HCT116 (cell line): ENCODE data around the gene RBP5. TPM values are rescaled to one million over a fixed set of nuclear protein-coding genes. Genes with fewer than 3 reads are reported as not detected.

Source experiments
- ATAC-seq: fragments of 200-7000 bp; cut with Tn5 transposase; 2 replicates; pipeline ENCODE4 v1.9.1; 2020; ENCODE audit warnings: mild to moderate bottlenecking, moderate library complexity
- BruUV-seq: library from RNA; stranded (reverse); fragments of 400-500 nt; replicated peaks from 2 replicates; lab custom pipeline; 2021; lab: Mats Ljungman, UMichigan
- CTCF ChIA-PET: fragments of 300-600 bp; sonication (Branson Sonifier 250); formaldehyde crosslinking; loops from one replicate; lab custom pipeline; 2021; ENCODE audit warnings: antibody characterized with exemption; lab: Charles Lee
- POLR2A ChIA-PET: fragments of 300-600, 350-600 bp; sonication (Branson Sonifier 250); formaldehyde crosslinking; loops from one replicate; lab custom pipeline; 2021; ENCODE audit warnings: antibody characterized with exemption; lab: Charles Lee
- RAD21 ChIA-PET, 2 experiments: fragments of 300-600 bp; sonication (Branson Sonifier 250); formaldehyde crosslinking; loops; one replicate each; lab custom pipeline; 2023; ENCODE audit warnings: low total read pairs in 2 of 2; ENCODE audit not compliant: uncharacterized antibody in 2 of 2, unreplicated experiment in 2 of 2, low non-redundant PET in 1 of 2; lab: Charles Lee
- DNase-seq: peaks from one replicate; pipeline ENCODE4 v3.0.0-alpha.2; 2010; ENCODE audit warnings: low read depth, low spot score
- H2AFZ ChIP-seq: fragments of 200-600 bp; shearing (Covaris generic), sonication (generic); 2 replicates; pipeline ENCODE4 v1.6.1; 2017; ENCODE audit warnings: low read depth, mixed run types, mixed read lengths, antibody characterized with exemption, low read length; ENCODE audit not compliant: poor library complexity, severe bottlenecking
- H3K27ac ChIP-seq: 2 replicates; pipeline ENCODE4 v1.5.1; 2012; ENCODE audit warnings: low read depth, low read length
- H3K27me3 ChIP-seq: fragments of 200-600 bp; sonication (generic); 2 replicates; pipeline ENCODE4 v1.6.1; 2016; ENCODE audit warnings: mixed run types, low read length, mixed read lengths; ENCODE audit not compliant: insufficient read depth
- H3K36me3 ChIP-seq, 2 experiments: fragments of 200-500 bp in 1 of 2; fragments of 200-600 bp in 1 of 2; sonication (Bioruptor generic) in 1 of 2; sonication (generic) in 1 of 2; 2 replicates each; pipeline versions ENCODE4 v1.5.1 to v1.6.1; 2014 to 2016; ENCODE audit warnings: low read length in 2 of 2, inconsistent platforms in 1 of 2, mixed read lengths in 1 of 2, mixed run types in 1 of 2; ENCODE audit not compliant: insufficient read depth in 2 of 2, control insufficient read depth in 1 of 2
- H3K4me1 ChIP-seq, 2 experiments: fragments of 200-600 bp in 1 of 2; sonication (generic) in 1 of 2; 2 replicates each; pipeline versions ENCODE4 v1.5.1 to v1.6.1; 2012 to 2017; ENCODE audit warnings: low read length in 2 of 2, inconsistent platforms in 1 of 2, mild to moderate bottlenecking in 1 of 2, mixed read lengths in 1 of 2, mixed run types in 1 of 2, moderate library complexity in 1 of 2; ENCODE audit not compliant: insufficient read depth in 2 of 2, control insufficient read depth in 1 of 2
- H3K4me2 ChIP-seq: fragments of 200-600 bp; sonication (generic); 2 replicates; pipeline ENCODE4 v1.6.1; 2017; ENCODE audit warnings: mixed run types, low read length, mixed read lengths
- H3K4me3 ChIP-seq, 2 experiments: fragments of 200-600 bp in 1 of 2; sonication (generic) in 1 of 2; replicated peaks in 1 of 2; 2 replicates each; pipeline ENCODE4 v1.5.1; 2011 to 2016; ENCODE audit warnings: low read length in 2 of 2, control low read depth in 1 of 2, low read depth in 1 of 2, mild to moderate bottlenecking in 1 of 2, mixed read lengths in 1 of 2, mixed run types in 1 of 2
- H3K79me2 ChIP-seq: fragments of 200-600 bp; sonication (generic); 2 replicates; pipeline ENCODE4 v1.6.1; 2017; ENCODE audit warnings: mild to moderate bottlenecking, mixed run types, low read length, moderate library complexity, mixed read lengths; ENCODE audit not compliant: insufficient read depth
- H3K9ac ChIP-seq: fragments of 200-600 bp; sonication (generic); 2 replicates; pipeline ENCODE4 v1.6.1; 2016; ENCODE audit warnings: low read length, mixed read lengths
- H3K9me2 ChIP-seq: fragments of 200-600 bp; sonication (generic), shearing (Covaris generic); 2 replicates; pipeline ENCODE4 v1.6.1; 2017; ENCODE audit warnings: mixed run types, mild to moderate bottlenecking, moderate library complexity; ENCODE audit not compliant: insufficient read depth
- H3K9me3 ChIP-seq, 2 experiments: fragments of 200-500 bp in 1 of 2; fragments of 200-600 bp in 1 of 2; sonication (Bioruptor generic) in 1 of 2; sonication (generic) in 1 of 2; 2 replicates each; pipeline ENCODE4 v1.6.1; 2014 to 2017; ENCODE audit warnings: low read length in 2 of 2, mixed read lengths in 2 of 2, inconsistent platforms in 1 of 2, low read depth in 1 of 2, mild to moderate bottlenecking in 1 of 2, mixed run types in 1 of 2, moderate library complexity in 1 of 2; ENCODE audit not compliant: control insufficient read depth in 1 of 2, insufficient read depth in 1 of 2
- H4K20me1 ChIP-seq: fragments of 200-600 bp; sonication (generic), shearing (Covaris generic); 2 replicates; pipeline ENCODE4 v1.6.1; 2017; ENCODE audit warnings: mixed run types, mild to moderate bottlenecking, moderate library complexity; ENCODE audit not compliant: insufficient read depth
- FOSL1 ChIP-seq: IDR thresholded peaks from 2 replicates; pipeline ENCODE4 v1.6.1; 2012; ENCODE audit warnings: low read depth
- intact Hi-C: fragments of 100-400 bp; cut with micrococcal nuclease; formaldehyde crosslinking; loops from 2 replicates; pipeline ENCODE4 v1.10.0; 2022
- total RNA-seq: library from RNA; stranded (reverse); gene quantifications from one replicate; pipeline ENCODE4 v1.2.1, GENCODE V29; 2021; ENCODE audit not compliant: unreplicated experiment
- TF ChIP-seq, protein P1 (sequence below): IDR thresholded peaks from 2 replicates; pipeline ENCODE4 v1.6.1; 2012; ENCODE audit warnings: low read depth
- TF ChIP-seq, protein P2 (sequence below), 3 experiments: fragments of 200-600 bp in 1 of 3; sonication (generic) in 1 of 3; IDR thresholded peaks in 2 of 3; conservative IDR thresholded peaks in 1 of 3; 2 replicates each; pipeline ENCODE4 v1.5.1; 2012 to 2017; ENCODE audit warnings: low read depth in 2 of 3, low read length in 2 of 3, antibody characterized with exemption in 1 of 3, borderline replicate concordance in 1 of 3, control low read depth in 1 of 3, mild to moderate bottlenecking in 1 of 3, mixed read lengths in 1 of 3, mixed run types in 1 of 3, moderate library complexity in 1 of 3; ENCODE audit not compliant: insufficient read depth in 1 of 3

Gene RBP5
- total RNA-seq, 1 experiment from 2014 or later: 0.22 TPM

DNA sequence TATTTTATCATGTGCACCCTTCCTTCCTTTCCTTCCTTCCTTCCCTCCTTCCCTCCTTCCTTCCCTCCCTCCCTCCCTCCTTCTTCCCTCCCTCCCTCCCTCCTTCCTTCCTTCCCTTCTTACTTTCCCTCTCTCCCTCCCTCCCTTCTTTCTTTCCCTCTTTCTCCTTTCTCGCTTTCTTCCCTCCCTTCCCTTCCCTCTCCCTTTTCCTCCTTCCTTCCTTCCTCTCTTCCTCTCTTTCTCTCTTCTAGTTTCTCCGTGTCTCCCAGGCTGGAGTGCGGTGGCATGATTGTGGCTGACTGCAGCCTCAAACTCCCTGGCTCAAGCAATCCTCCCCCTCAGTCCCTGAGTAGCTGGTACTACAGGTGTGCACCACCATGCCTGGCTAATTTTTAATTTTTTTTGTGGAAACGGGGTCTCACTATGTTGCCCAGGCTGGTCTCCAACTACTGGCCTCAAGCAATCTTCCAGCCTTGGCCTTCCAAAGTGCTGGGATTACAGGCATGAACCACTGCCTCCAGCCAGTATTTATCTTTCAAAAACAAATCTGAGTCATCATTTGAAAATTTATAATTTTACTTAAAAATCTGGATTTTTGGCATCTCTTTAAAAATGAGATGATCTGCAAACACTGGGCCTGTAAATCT lies 27.5 kb downstream of the RBP5 start (continued):
- TF ChIP-seq, protein P1, sequence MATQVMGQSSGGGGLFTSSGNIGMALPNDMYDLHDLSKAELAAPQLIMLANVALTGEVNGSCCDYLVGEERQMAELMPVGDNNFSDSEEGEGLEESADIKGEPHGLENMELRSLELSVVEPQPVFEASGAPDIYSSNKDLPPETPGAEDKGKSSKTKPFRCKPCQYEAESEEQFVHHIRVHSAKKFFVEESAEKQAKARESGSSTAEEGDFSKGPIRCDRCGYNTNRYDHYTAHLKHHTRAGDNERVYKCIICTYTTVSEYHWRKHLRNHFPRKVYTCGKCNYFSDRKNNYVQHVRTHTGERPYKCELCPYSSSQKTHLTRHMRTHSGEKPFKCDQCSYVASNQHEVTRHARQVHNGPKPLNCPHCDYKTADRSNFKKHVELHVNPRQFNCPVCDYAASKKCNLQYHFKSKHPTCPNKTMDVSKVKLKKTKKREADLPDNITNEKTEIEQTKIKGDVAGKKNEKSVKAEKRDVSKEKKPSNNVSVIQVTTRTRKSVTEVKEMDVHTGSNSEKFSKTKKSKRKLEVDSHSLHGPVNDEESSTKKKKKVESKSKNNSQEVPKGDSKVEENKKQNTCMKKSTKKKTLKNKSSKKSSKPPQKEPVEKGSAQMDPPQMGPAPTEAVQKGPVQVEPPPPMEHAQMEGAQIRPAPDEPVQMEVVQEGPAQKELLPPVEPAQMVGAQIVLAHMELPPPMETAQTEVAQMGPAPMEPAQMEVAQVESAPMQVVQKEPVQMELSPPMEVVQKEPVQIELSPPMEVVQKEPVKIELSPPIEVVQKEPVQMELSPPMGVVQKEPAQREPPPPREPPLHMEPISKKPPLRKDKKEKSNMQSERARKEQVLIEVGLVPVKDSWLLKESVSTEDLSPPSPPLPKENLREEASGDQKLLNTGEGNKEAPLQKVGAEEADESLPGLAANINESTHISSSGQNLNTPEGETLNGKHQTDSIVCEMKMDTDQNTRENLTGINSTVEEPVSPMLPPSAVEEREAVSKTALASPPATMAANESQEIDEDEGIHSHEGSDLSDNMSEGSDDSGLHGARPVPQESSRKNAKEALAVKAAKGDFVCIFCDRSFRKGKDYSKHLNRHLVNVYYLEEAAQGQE: no peak

DNA sequence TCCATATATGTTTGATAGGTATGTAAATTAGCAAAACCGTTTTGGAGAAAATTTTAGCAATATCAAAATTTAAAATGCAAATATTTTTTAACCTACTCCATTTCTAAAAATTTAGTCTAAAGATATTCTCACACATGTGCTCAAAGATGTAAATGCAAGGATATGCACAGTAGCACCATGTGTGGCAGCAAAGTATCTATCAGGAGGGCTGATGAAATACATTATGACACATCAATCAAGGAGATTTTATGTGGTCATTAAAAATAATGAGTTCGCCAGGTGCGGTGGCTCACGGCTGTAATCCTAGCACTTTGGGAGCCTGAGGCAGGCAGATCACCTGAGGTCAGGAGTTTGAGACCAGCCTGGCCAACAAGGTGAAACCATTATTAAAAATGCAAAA lies 28.4 kb downstream of the RBP5 start:
- DNase-seq: no peak
- POLR2A ChIA-PET: no interaction called here
- H3K79me2 ChIP-seq: no peaks in the 10 kb centered on the region

More for the DNA sequence above, 28.4 kb downstream of the RBP5 start:
- Histone ChIP-seq H3K9me2 (no peaks in the 10 kb centered on the region), H3K9me3 (no peaks in the 10 kb centered on the region), H3K4me3 (no peak overlapping the region), H3K27me3 (no peaks in the 10 kb centered on the region), H2AFZ (no peak overlapping the region), H3K27ac (no peak overlapping the region), H3K4me1 (no peaks in the 10 kb centered on the region), H4K20me1 (no peaks in the 10 kb centered on the region), H3K4me2 (no peak overlapping the region), H3K36me3 (peaks cover 5 to 6% of the 10 kb centered on the region in 2 experiments; a peak in 2 of 4 replicates), H3K9ac (no peak overlapping the region)
- intact Hi-C loops: no loop called here
- no peak for ATAC-seq
- TF ChIP-seq FOSL1: no peak
- TF ChIP-seq, protein P2, sequence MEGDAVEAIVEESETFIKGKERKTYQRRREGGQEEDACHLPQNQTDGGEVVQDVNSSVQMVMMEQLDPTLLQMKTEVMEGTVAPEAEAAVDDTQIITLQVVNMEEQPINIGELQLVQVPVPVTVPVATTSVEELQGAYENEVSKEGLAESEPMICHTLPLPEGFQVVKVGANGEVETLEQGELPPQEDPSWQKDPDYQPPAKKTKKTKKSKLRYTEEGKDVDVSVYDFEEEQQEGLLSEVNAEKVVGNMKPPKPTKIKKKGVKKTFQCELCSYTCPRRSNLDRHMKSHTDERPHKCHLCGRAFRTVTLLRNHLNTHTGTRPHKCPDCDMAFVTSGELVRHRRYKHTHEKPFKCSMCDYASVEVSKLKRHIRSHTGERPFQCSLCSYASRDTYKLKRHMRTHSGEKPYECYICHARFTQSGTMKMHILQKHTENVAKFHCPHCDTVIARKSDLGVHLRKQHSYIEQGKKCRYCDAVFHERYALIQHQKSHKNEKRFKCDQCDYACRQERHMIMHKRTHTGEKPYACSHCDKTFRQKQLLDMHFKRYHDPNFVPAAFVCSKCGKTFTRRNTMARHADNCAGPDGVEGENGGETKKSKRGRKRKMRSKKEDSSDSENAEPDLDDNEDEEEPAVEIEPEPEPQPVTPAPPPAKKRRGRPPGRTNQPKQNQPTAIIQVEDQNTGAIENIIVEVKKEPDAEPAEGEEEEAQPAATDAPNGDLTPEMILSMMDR (IDR thresholded peaks at IDR 0.05 in 2 of 3, conservative IDR thresholded peaks at IDR 0.05 in 1 of 3; ENCODE audit: borderline replicate concordance in 1 of 3, insufficient read depth in 1 of 3, low read depth in 2 of 3, low read length in 2 of 3): no peak
- ChIA-PET RAD21 (no interaction called here), CTCF (no interaction called here)
- BruUV-seq: no TSS peak
